ENCODE results near the gene TMC8. TPM values are rescaled to one million over a fixed set of nuclear protein-coding genes. Genes with fewer than 3 reads are reported as not detected.

The TMC8 gene
- total and polyA plus RNA-seq, 2 donors, result 2.7 to 3.6 TPM

GRCh38 chr17:78123258-78123929 lies 7.2 kb upstream of the TMC8 start:
- Histone ChIP-seq H3K4me3 (ENCODE audit: low read depth, low read length) (no peak overlapping the region), H3K36me3 (ENCODE audit: insufficient read depth) (no peaks in the 10 kb centered on the region), H3K4me1 (ENCODE audit: insufficient read depth) (no peaks in the 10 kb centered on the region), H3K27ac (ENCODE audit: low read depth) (no peak overlapping the region)
- DNase-seq (ENCODE audit: extremely low spot score), result no peak
- 95% methylated on average over 5 of the region's 5 CpGs for WGBS

GRCh38 chr17:78124081-78124835 lies 6.3 kb upstream of the TMC8 start:
- WGBS, result 83% methylated on average over 30 of the region's 30 CpGs
- no peaks in the 10 kb centered on the region for H3K4me1 ChIP-seq (ENCODE audit: insufficient read depth)
- no peaks in the 10 kb centered on the region for H3K36me3 ChIP-seq (ENCODE audit: insufficient read depth)
- no peak overlapping the region for H3K27ac ChIP-seq (ENCODE audit: low read depth)
- no peak for DNase-seq (ENCODE audit: extremely low spot score)
- no peak overlapping the region for H3K4me3 ChIP-seq (ENCODE audit: low read depth, low read length)

- no peak overlapping the region for H3K27ac ChIP-seq (ENCODE audit: low read depth)
- no peaks in the 10 kb centered on the region for H3K4me1 ChIP-seq (ENCODE audit: insufficient read depth)
- 87% methylated on average over 12 of the region's 12 CpGs for WGBS
- no peak overlapping the region for H3K4me3 ChIP-seq (ENCODE audit: low read depth, low read length)
- DNase-seq (ENCODE audit: extremely low spot score), result no peak
- H3K36me3 ChIP-seq (ENCODE audit: insufficient read depth), result no peaks in the 10 kb centered on the region
These were observed 5.8 kb upstream of the TMC8 start for GRCh38 chr17:78124836-78125137.

- Histone ChIP-seq H3K36me3 (ENCODE audit: insufficient read depth) (no peaks in the 10 kb centered on the region), H3K4me1 (ENCODE audit: insufficient read depth) (no peaks in the 10 kb centered on the region), H3K4me3 (ENCODE audit: low read depth, low read length) (no peak overlapping the region), H3K27ac (ENCODE audit: low read depth) (no peak overlapping the region)
- WGBS, result 83% methylated on average over 39 of the region's 39 CpGs
- no peak for DNase-seq (ENCODE audit: extremely low spot score)
These were observed 5.2 kb upstream of the TMC8 start for GRCh38 chr17:78125138-78125913.

- Histone ChIP-seq H3K4me1 (ENCODE audit: insufficient read depth) (no peaks in the 10 kb centered on the region), H3K27ac (ENCODE audit: low read depth) (no peak overlapping the region), H3K4me3 (ENCODE audit: low read depth, low read length) (no peak overlapping the region), H3K36me3 (ENCODE audit: insufficient read depth) (no peaks in the 10 kb centered on the region)
- 76% methylated on average over 25 of the region's 25 CpGs for WGBS
- DNase-seq (ENCODE audit: extremely low spot score), result no peak
These were observed 4.3 kb upstream of the TMC8 start for GRCh38 chr17:78125976-78126894.

- no peak overlapping the region for H3K4me3 ChIP-seq (ENCODE audit: low read depth, low read length)
- no peaks in the 10 kb centered on the region for H3K36me3 ChIP-seq (ENCODE audit: insufficient read depth)
- no peak overlapping the region for H3K27ac ChIP-seq (ENCODE audit: low read depth)
- 77% methylated on average over 6 of the region's 6 CpGs for WGBS
- H3K4me1 ChIP-seq (ENCODE audit: insufficient read depth), result no peaks in the 10 kb centered on the region
- no peak for DNase-seq (ENCODE audit: extremely low spot score)
These were observed 3.7 kb upstream of the TMC8 start for GRCh38 chr17:78126895-78127238.

- Histone ChIP-seq H3K4me1 (ENCODE audit: insufficient read depth) (no peaks in the 10 kb centered on the region), H3K27ac (ENCODE audit: low read depth) (peak overlapping the region; percentile 65), H3K36me3 (ENCODE audit: insufficient read depth) (no peaks in the 10 kb centered on the region), H3K4me3 (ENCODE audit: low read depth, low read length) (peak overlapping the region; percentile 70)
- 44% methylated on average over 25 of the region's 25 CpGs for whole genome bisulfite sequencing
- DNase-seq (ENCODE audit: extremely low spot score), result no peak
These were observed 3.2 kb upstream of the TMC8 start for GRCh38 chr17:78127239-78127887.

- no peaks in the 10 kb centered on the region for H3K36me3 ChIP-seq (ENCODE audit: insufficient read depth)
- H3K4me1 ChIP-seq (ENCODE audit: insufficient read depth), result no peaks in the 10 kb centered on the region
- DNase-seq (ENCODE audit: extremely low spot score), result no peak
- H3K4me3 ChIP-seq (ENCODE audit: low read depth, low read length), result peak overlapping the region; percentile 70
- H3K27ac ChIP-seq (ENCODE audit: low read depth), result peak overlapping the region; percentile 76
- 7% methylated on average over 39 of the region's 39 CpGs for WGBS
These were observed 2.6 kb upstream of the TMC8 start for GRCh38 chr17:78127888-78128550.

- H3K27ac ChIP-seq (ENCODE audit: low read depth), result peak within 1 kb of the TSS; percentile 76
- peak within 1 kb of the TSS; percentile 70 for H3K4me3 ChIP-seq (ENCODE audit: low read depth, low read length)
- H3K36me3 ChIP-seq (ENCODE audit: insufficient read depth), result no peaks in the 10 kb centered on the region
- no peaks in the 10 kb centered on the region for H3K4me1 ChIP-seq (ENCODE audit: insufficient read depth)
- no peak for DNase-seq (ENCODE audit: extremely low spot score)
- 5% methylated on average over 54 of the region's 54 CpGs for WGBS
These were observed 1.8 kb upstream of the TMC8 start, which contains the start of gene TMC6 for GRCh38 chr17:78128551-78129350. Gene TMC6, minus strand, starts transcription at chr17:78128755. Its CDS starts 1,923 bp downstream, at chr17:78126832.

- H3K36me3 ChIP-seq (ENCODE audit: insufficient read depth), result no peaks in the 10 kb centered on the region
- 89% methylated on average over 4 of the region's 4 CpGs for WGBS
- DNase-seq (ENCODE audit: extremely low spot score), result no peak
- no peaks in the 10 kb centered on the region for H3K4me1 ChIP-seq (ENCODE audit: insufficient read depth)
- no peak overlapping the region for H3K4me3 ChIP-seq (ENCODE audit: low read depth, low read length)
- no peak overlapping the region for H3K27ac ChIP-seq (ENCODE audit: low read depth)
These were observed 1.1 kb upstream of the TMC8 start for GRCh38 chr17:78129351-78130089.

- no peak overlapping the region for H3K27ac ChIP-seq (ENCODE audit: low read depth)
- no peak for DNase-seq (ENCODE audit: extremely low spot score)
- no peaks in the 10 kb centered on the region for H3K36me3 ChIP-seq (ENCODE audit: insufficient read depth)
- no peaks in the 10 kb centered on the region for H3K4me1 ChIP-seq (ENCODE audit: insufficient read depth)
- 62% methylated on average over 5 of the region's 5 CpGs for WGBS
- no peak overlapping the region for H3K4me3 ChIP-seq (ENCODE audit: low read depth, low read length)
These were observed 508 bp upstream of the TMC8 start for GRCh38 chr17:78130090-78130436.

All from urinary bladder (tissue), 4 donors.